K562 (cell line): ENCODE results near the gene NKAPL. TPM values are rescaled to one million over a fixed set of nuclear protein-coding genes. Genes with fewer than 3 reads are reported as not detected.

ENCODE experiments used
- CBX2 ChIP-seq: fragments of 200-600 bp; sonication (generic); IDR thresholded peaks from one replicate; pipeline ENCODE4 v1.6.1; 2012; ENCODE audit warnings: mild to moderate bottlenecking, low read length, inconsistent platforms; ENCODE audit not compliant: insufficient read depth, poor library complexity, severe bottlenecking
- MIER1 ChIP-seq: fragments of 450-650 bp; IDR thresholded peaks from 2 replicates; pipeline ENCODE4 v1.6.1; 2016; ENCODE audit warnings: antibody characterized with exemption, mild to moderate bottlenecking, low read depth
- MTA3 ChIP-seq: fragments of 450-650 bp; formaldehyde crosslinking; IDR thresholded peaks from 2 replicates; pipeline ENCODE4 v1.6.1; 2017; ENCODE audit warnings: mild to moderate bottlenecking, borderline replicate concordance
- NFYB ChIP-seq: IDR thresholded peaks from 2 replicates; pipeline ENCODE4 v1.6.1; 2011; ENCODE audit warnings: mild to moderate bottlenecking, moderate library complexity; ENCODE audit not compliant: insufficient read length; ENCODE audit errors: extremely low read depth
- PRMT5 ChIP-seq: sonication (generic); formaldehyde crosslinking; IDR thresholded peaks from 2 replicates; pipeline ENCODE4 v1.5.0; 2020; ENCODE audit warnings: missing genetic modification reagents
- RBM22 ChIP-seq: fragments of 200-400 bp; formaldehyde crosslinking; IDR thresholded peaks from 2 replicates; pipeline ENCODE4 v1.6.1; 2018; ENCODE audit warnings: low read length, low read depth; ENCODE audit not compliant: poor library complexity, severe bottlenecking
- RFX5 ChIP-seq: IDR thresholded peaks from 2 replicates; pipeline ENCODE4 v1.6.1; 2011; ENCODE audit warnings: low read depth, mild to moderate bottlenecking, improper control_type of control experiment, low read length
- SIN3A ChIP-seq, 2 experiments: fragments of 150-350 bp in 1 of 2; IDR thresholded peaks; 2 replicates each; pipeline ENCODE4 v1.6.1; 2011 to 2016; ENCODE audit warnings: borderline replicate concordance in 2 of 2, low read depth in 2 of 2, low read length in 2 of 2, mild to moderate bottlenecking in 2 of 2, moderate library complexity in 2 of 2; ENCODE audit not compliant: control insufficient read depth in 1 of 2
- STAT5B ChIP-seq: fragments of 250-450 bp; sonication (Bioruptor Pico); IDR thresholded peaks from 2 replicates; pipeline ENCODE4 v1.8.0; 2021; ENCODE audit warnings: mild to moderate bottlenecking, inconsistent platforms
- TAL1 ChIP-seq: fragments of 450-650 bp; IDR thresholded peaks from 2 replicates; pipeline ENCODE4 v1.6.1; 2016; ENCODE audit warnings: mild to moderate bottlenecking
- ZBTB7A ChIP-seq: IDR thresholded peaks from 2 replicates; pipeline ENCODE4 v1.6.1; 2011; ENCODE audit warnings: low read depth, mild to moderate bottlenecking, low read length, moderate library complexity, borderline replicate concordance; ENCODE audit not compliant: control insufficient read depth
- ZNF124 ChIP-seq: sonication (generic); formaldehyde crosslinking; IDR thresholded peaks from 2 replicates; pipeline ENCODE4 v1.8.1; 2022; ENCODE audit warnings: missing genetic modification reagents
- ZNF274 ChIP-seq: IDR thresholded peaks from 2 replicates; pipeline ENCODE4 v1.6.1; 2011; ENCODE audit warnings: low read depth, mild to moderate bottlenecking, low read length, moderate library complexity, borderline replicate concordance
- ZNF584 ChIP-seq: fragments of 200-800 bp; sonication (Bioruptor generic); IDR thresholded peaks from 2 replicates; pipeline ENCODE4 v1.6.1; 2016; ENCODE audit warnings: low read depth, mild to moderate bottlenecking, missing genetic modification characterization, missing compliant biosample characterization
- ZNF586 ChIP-seq: fragments of 450-650 bp; formaldehyde crosslinking; conservative IDR thresholded peaks from 2 replicates; pipeline ENCODE4 v1.4.0; 2020; ENCODE audit warnings: mild to moderate bottlenecking, moderate library complexity
- ZNF589 ChIP-seq: fragments of 200-800 bp; sonication (Bioruptor generic); IDR thresholded peaks from 2 replicates; pipeline ENCODE4 v1.6.1; 2016; ENCODE audit warnings: low read depth, missing genetic modification characterization, missing compliant biosample characterization
- polyA plus RNA-seq, 8 experiments: library from polyadenylated mRNA; depleted of rRNA in 4 of 8; stranded (reverse) in 5 of 8; unstranded in 3 of 8; fragments of >200 nt; fragmentation: Nextera tagmentation in 2 of 8; fragmentation: Illumina TruSeq in 1 of 8; extraction: Ambion mirVana in 2 of 8; extraction: Trizol in 1 of 8; gene quantifications; 2 replicates each; pipeline versions ENCODE4 v1.2.1 to v1.2.3, GENCODE V29; 2011 to 2014; ENCODE audit warnings: inconsistent platforms in 1 of 8, missing spikeins in 1 of 8
- total RNA-seq, 7 experiments: library from RNA; depleted of rRNA in 6 of 7; stranded (reverse); fragments of >200 nt in 6 of 7; fragmentation: Illumina TruSeq in 2 of 7; extraction: Trizol in 2 of 7; gene quantifications; 2 replicates each; pipeline versions ENCODE4 v1.2.1 to v1.2.3, GENCODE V29; 2011 to 2021; ENCODE audit warnings: low replicate concordance in 1 of 7
- TF ChIP-seq, protein P1 (sequence below): fragments of 450-650 bp; IDR thresholded peaks from 2 replicates; pipeline ENCODE4 v1.7.1; 2018; ENCODE audit warnings: mild to moderate bottlenecking, low read depth; ENCODE audit not compliant: partially characterized antibody
- TF ChIP-seq, protein P2 (sequence below): fragments of 200-800 bp; sonication (Bioruptor generic); IDR thresholded peaks from 2 replicates; pipeline ENCODE4 v1.6.1; 2016; ENCODE audit warnings: missing genetic modification characterization, missing compliant biosample characterization

NKAPL gene
- total and polyA plus RNA-seq, 9 of the 15 experiments (the other 6 are each of a cell fraction or from before 2014, with no cell fraction given) = not detected

DNA sequence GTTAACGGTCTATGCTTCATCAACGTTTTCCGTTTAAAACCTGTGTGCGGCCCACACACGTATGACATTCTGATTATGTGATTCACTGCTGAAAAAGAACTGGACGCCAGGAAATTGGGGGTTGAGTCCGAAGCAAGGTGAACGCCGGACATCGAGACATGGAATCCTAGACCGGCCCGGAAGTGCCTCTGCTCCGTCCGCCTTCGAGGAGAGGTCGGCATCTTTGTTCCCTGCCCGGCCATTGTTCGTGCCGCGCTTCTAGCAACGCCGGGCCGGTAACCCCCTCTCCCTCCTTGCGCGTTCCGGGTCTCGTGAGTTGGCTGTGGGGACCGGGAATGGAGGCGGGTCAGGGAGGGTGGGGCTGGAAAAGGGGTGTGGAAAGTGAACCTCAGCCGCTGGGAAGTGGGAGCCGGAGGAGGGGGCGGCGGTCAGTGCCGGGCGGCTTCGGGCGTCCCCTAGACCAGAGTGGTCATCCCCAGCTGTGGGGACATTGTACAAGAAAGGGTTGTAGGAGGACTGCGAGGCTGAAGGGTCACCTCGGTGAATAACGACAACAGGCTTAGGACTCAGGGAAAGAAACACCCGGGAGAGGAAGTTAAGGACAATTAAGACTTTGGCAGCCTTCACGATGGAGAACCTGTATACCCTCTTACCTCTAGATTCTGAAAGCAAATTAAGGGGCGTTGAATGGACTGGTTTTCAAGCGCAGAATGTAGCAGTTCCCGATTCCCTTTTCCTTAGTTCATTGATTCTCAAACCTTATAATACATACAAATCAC is 33.9 kb upstream of the NKAPL start, which contains the start of gene ZSCAN9 (continued):
- TF ChIP-seq CBX2 = no peak
- TF ChIP-seq ZNF586 (CRISPR knock-in tag) = no peak
- peak; percentile 89 for TF ChIP-seq MTA3
- no peak for TF ChIP-seq ZNF584 (CRISPR knock-in tag)
- TF ChIP-seq ZBTB7A = peak; percentile 68
- no peak for TF ChIP-seq PRMT5 (CRISPR knock-in tag)
- TF ChIP-seq TAL1 = no peak
- peak; percentile 63 to 92; a peak in 2 of 4 replicates for TF ChIP-seq SIN3A (IDR thresholded peaks at IDR 0.05; ENCODE audit: borderline replicate concordance in 2 of 2, control insufficient read depth in 1 of 2, low read depth in 2 of 2, low read length in 2 of 2)
- TF ChIP-seq MIER1 = no peak; the same call in 1 of the 2 replicates
- TF ChIP-seq ZNF274 = no peak
- TF ChIP-seq RFX5 = no peak
- no peak for TF ChIP-seq NFYB
- no peak for TF ChIP-seq ZNF124 (CRISPR knock-in tag)
- TF ChIP-seq, protein P1, sequence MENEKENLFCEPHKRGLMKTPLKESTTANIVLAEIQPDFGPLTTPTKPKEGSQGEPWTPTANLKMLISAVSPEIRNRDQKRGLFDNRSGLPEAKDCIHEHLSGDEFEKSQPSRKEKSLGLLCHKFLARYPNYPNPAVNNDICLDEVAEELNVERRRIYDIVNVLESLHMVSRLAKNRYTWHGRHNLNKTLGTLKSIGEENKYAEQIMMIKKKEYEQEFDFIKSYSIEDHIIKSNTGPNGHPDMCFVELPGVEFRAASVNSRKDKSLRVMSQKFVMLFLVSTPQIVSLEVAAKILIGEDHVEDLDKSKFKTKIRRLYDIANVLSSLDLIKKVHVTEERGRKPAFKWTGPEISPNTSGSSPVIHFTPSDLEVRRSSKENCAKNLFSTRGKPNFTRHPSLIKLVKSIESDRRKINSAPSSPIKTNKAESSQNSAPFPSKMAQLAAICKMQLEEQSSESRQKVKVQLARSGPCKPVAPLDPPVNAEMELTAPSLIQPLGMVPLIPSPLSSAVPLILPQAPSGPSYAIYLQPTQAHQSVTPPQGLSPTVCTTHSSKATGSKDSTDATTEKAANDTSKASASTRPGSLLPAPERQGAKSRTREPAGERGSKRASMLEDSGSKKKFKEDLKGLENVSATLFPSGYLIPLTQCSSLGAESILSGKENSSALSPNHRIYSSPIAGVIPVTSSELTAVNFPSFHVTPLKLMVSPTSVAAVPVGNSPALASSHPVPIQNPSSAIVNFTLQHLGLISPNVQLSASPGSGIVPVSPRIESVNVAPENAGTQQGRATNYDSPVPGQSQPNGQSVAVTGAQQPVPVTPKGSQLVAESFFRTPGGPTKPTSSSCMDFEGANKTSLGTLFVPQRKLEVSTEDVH = peak; percentile 87
- TF ChIP-seq STAT5B (CRISPR knock-in tag) = no peak
- TF ChIP-seq, protein P2, sequence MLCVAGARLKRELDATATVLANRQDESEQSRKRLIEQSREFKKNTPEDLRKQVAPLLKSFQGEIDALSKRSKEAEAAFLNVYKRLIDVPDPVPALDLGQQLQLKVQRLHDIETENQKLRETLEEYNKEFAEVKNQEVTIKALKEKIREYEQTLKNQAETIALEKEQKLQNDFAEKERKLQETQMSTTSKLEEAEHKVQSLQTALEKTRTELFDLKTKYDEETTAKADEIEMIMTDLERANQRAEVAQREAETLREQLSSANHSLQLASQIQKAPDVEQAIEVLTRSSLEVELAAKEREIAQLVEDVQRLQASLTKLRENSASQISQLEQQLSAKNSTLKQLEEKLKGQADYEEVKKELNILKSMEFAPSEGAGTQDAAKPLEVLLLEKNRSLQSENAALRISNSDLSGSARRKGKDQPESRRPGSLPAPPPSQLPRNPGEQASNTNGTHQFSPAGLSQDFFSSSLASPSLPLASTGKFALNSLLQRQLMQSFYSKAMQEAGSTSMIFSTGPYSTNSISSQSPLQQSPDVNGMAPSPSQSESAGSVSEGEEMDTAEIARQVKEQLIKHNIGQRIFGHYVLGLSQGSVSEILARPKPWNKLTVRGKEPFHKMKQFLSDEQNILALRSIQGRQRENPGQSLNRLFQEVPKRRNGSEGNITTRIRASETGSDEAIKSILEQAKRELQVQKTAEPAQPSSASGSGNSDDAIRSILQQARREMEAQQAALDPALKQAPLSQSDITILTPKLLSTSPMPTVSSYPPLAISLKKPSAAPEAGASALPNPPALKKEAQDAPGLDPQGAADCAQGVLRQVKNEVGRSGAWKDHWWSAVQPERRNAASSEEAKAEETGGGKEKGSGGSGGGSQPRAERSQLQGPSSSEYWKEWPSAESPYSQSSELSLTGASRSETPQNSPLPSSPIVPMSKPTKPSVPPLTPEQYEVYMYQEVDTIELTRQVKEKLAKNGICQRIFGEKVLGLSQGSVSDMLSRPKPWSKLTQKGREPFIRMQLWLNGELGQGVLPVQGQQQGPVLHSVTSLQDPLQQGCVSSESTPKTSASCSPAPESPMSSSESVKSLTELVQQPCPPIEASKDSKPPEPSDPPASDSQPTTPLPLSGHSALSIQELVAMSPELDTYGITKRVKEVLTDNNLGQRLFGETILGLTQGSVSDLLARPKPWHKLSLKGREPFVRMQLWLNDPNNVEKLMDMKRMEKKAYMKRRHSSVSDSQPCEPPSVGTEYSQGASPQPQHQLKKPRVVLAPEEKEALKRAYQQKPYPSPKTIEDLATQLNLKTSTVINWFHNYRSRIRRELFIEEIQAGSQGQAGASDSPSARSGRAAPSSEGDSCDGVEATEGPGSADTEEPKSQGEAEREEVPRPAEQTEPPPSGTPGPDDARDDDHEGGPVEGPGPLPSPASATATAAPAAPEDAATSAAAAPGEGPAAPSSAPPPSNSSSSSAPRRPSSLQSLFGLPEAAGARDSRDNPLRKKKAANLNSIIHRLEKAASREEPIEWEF (CRISPR knock-in tag) = no peak
- no peak for TF ChIP-seq ZNF589 (CRISPR knock-in tag)
- TF ChIP-seq RBM22 = peak; percentile 71
